A673 (cell line): ENCODE results near the gene BTBD6. TPM values are rescaled to one million over a fixed set of nuclear protein-coding genes. Genes with fewer than 3 reads are reported as not detected.

Experiments used
- BruUV-seq: library from RNA; stranded (reverse); fragments of 400-500 nt; replicated peaks from 2 replicates; lab custom pipeline; 2021; lab: Mats Ljungman, UMichigan
- CTCF ChIA-PET: fragments of 300-600 bp; sonication (Branson Sonifier 250); formaldehyde crosslinking; loops from one replicate; lab custom pipeline; 2022; ENCODE audit warnings: antibody characterized with exemption; lab: Charles Lee
- POLR2A ChIA-PET: fragments of 300-600 bp; sonication (Branson Sonifier 250); formaldehyde crosslinking; loops from one replicate; lab custom pipeline; 2022; ENCODE audit warnings: antibody characterized with exemption; ENCODE audit not compliant: low non-redundant PET; lab: Charles Lee
- DNase-seq: peaks from one replicate; pipeline ENCODE4 v3.0.0-alpha.2; 2015; ENCODE audit warnings: low spot score
- H3K27ac ChIP-seq: fragments of 200-600 bp; sonication (generic); 2 replicates; pipeline ENCODE4 v1.5.1; 2016; ENCODE audit warnings: mixed run types, low read depth, mild to moderate bottlenecking, mixed read lengths, antibody characterized with exemption, low read length; ENCODE audit not compliant: poor library complexity, severe bottlenecking
- H3K27me3 ChIP-seq: fragments of 200-600 bp; sonication (generic); replicated peaks from 2 replicates; pipeline ENCODE4 v1.6.1; 2017; ENCODE audit warnings: mixed run types, low read depth, mild to moderate bottlenecking, mixed read lengths, antibody characterized with exemption, low read length; ENCODE audit not compliant: insufficient read depth, poor library complexity
- H3K36me3 ChIP-seq: fragments of 200-600 bp; sonication (generic); 2 replicates; pipeline ENCODE4 v1.6.1; 2016; ENCODE audit warnings: mixed run types, mild to moderate bottlenecking, mixed read lengths, antibody characterized with exemption, low read length; ENCODE audit not compliant: insufficient read depth, poor library complexity, severe bottlenecking
- H3K4me1 ChIP-seq: fragments of 200-600 bp; sonication (generic); 2 replicates; pipeline ENCODE4 v1.6.1; 2017; ENCODE audit warnings: mixed run types, mild to moderate bottlenecking, mixed read lengths, antibody characterized with exemption, low read length; ENCODE audit not compliant: insufficient read depth, poor library complexity, severe bottlenecking
- H3K4me3 ChIP-seq: fragments of 200-600 bp; sonication (generic); 2 replicates; pipeline ENCODE4 v1.5.1; 2016; ENCODE audit warnings: low read depth, mixed run types, mild to moderate bottlenecking, mixed read lengths, low read length; ENCODE audit not compliant: poor library complexity, severe bottlenecking
- H3K9me3 ChIP-seq: fragments of 200-600 bp; sonication (generic); 2 replicates; pipeline ENCODE4 v1.6.1; 2016; ENCODE audit warnings: mixed run types, low read depth, mild to moderate bottlenecking, mixed read lengths, antibody characterized with exemption, low read length; ENCODE audit not compliant: poor library complexity, severe bottlenecking
- EZH2 ChIP-seq: fragments of 200-600 bp; sonication (generic); IDR thresholded peaks from 2 replicates; pipeline ENCODE4 v1.6.1; 2017; ENCODE audit warnings: borderline replicate concordance, low read depth, mild to moderate bottlenecking, mixed read lengths, antibody characterized with exemption, low read length; ENCODE audit not compliant: poor library complexity, severe bottlenecking
- intact Hi-C: fragments of 100-400 bp; cut with micrococcal nuclease; formaldehyde crosslinking; loops from one replicate; pipeline ENCODE4 v1.10.0; 2022; ENCODE audit not compliant: unreplicated experiment
- total RNA-seq: library from RNA; stranded (reverse); gene quantifications from 2 replicates; pipeline ENCODE4 v1.2.3, GENCODE V29; 2021
- TF ChIP-seq, protein P1 (sequence below): fragments of 300-800, 200-600 bp; sonication (generic); conservative IDR thresholded peaks from 2 replicates; pipeline ENCODE4 v1.5.1; 2017; ENCODE audit warnings: low read depth, mild to moderate bottlenecking, antibody characterized with exemption, low read length, moderate library complexity, mixed read lengths

The BTBD6 gene
- total RNA-seq, 1 experiment from 2014 or later: 39.9 TPM

DNA sequence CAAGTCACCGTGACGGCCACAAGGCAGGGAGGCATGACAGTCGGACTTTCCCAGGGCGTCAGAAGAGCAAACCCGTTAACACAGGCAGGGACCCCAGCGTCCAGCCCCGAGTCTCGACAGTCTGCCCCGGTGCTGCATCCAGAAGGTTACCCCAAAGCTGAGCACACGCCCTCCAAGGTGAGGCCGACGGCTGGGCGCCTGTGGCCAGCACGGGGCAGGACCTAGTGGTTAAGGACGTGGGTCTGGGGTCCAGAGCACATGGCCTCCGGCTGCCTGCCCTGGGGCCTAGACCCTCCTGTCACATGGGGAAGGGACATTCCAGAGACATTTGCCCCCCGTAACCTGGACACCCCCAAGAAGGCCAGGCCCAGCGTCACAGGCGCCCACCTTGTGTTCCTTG is 29.7 kb upstream of the BTBD6 start:
- no peak overlapping the region for H3K4me3 ChIP-seq
- H3K27ac ChIP-seq: no peak overlapping the region
- peaks cover 16% of the 10 kb centered on the region for H3K36me3 ChIP-seq
- H3K27me3 ChIP-seq: no peaks in the 10 kb centered on the region
- POLR2A ChIA-PET: no interaction called here
- intact Hi-C loops: no loop called here
- CTCF ChIA-PET: no interaction called here
- no peak for TF ChIP-seq EZH2
- TF ChIP-seq, protein P1, sequence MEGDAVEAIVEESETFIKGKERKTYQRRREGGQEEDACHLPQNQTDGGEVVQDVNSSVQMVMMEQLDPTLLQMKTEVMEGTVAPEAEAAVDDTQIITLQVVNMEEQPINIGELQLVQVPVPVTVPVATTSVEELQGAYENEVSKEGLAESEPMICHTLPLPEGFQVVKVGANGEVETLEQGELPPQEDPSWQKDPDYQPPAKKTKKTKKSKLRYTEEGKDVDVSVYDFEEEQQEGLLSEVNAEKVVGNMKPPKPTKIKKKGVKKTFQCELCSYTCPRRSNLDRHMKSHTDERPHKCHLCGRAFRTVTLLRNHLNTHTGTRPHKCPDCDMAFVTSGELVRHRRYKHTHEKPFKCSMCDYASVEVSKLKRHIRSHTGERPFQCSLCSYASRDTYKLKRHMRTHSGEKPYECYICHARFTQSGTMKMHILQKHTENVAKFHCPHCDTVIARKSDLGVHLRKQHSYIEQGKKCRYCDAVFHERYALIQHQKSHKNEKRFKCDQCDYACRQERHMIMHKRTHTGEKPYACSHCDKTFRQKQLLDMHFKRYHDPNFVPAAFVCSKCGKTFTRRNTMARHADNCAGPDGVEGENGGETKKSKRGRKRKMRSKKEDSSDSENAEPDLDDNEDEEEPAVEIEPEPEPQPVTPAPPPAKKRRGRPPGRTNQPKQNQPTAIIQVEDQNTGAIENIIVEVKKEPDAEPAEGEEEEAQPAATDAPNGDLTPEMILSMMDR: no peak
- no peaks in the 10 kb centered on the region for H3K4me1 ChIP-seq
- DNase-seq: no peak
- no TSS peak for BruUV-seq
- no peaks in the 10 kb centered on the region for H3K9me3 ChIP-seq

DNA sequence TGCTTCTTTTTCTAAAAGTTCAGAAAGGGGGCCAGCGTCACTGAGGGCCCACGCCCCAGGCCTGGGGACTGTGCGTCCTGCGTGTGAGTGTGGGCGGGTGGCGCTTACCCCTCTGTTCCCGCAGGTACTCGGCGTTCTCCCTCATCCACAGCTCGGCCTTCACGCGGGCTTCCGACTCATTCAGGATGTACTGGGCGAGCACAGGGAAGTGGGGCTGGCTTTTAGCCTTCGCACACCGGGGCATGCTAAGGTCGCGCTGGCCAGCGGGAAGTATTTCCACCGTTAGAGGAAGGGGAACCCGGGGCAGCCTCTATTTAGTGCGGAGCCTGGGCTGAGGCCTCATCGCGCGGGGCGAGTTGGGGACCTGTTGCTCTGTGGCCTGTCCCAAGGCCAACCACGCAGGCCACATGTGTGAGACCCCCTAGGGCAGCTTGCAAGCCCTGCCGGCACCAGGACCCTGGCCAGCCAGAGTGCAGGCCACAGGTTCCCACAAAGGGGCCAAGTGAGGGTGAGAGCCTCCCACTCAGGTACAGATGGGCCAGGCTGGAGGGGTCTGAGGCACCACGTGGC is 29.2 kb upstream of the BTBD6 start:
- no peak for DNase-seq
- Histone ChIP-seq H3K9me3 (no peaks in the 10 kb centered on the region), H3K36me3 (peaks cover 16% of the 10 kb centered on the region), H3K27me3 (no peaks in the 10 kb centered on the region), H3K4me1 (no peaks in the 10 kb centered on the region), H3K4me3 (no peak overlapping the region), H3K27ac (no peak overlapping the region)
- ChIA-PET CTCF (no interaction called here), POLR2A (no interaction called here)
- no peak for TF ChIP-seq EZH2
- TF ChIP-seq, protein P1: no peak
- no TSS peak for BruUV-seq
- intact Hi-C loops: no loop called here

DNA sequence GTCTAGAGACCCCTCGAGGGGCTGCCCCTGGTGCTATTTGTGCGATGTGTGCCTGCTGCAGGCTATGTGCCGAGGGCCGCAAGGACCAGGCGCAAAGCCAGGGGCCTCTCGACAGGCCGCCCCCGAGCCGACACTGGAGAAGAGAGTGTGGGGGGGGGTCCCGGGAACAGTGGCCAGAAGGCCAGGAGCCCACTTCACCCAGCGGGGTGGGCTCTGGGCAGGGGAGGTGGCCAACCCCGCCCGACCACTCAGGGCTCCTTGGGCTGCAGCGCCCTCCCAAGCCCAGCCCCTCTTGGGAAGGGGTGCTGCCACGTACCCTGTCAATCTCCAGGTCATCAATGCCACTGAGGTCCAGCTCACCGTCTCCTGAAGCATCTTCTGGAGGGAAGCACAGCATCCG is 28.6 kb upstream of the BTBD6 start:
- no peaks in the 10 kb centered on the region for H3K27me3 ChIP-seq
- CTCF ChIA-PET: no interaction called here
- H3K27ac ChIP-seq: no peak overlapping the region
- intact Hi-C loops: no loop called here
- TF ChIP-seq, protein P1: no peak
- POLR2A ChIA-PET: no interaction called here
- no peaks in the 10 kb centered on the region for H3K4me1 ChIP-seq
- no TSS peak for BruUV-seq
- no peak for DNase-seq
- H3K4me3 ChIP-seq: no peak overlapping the region
- H3K9me3 ChIP-seq: no peaks in the 10 kb centered on the region
- H3K36me3 ChIP-seq: peaks cover 16% of the 10 kb centered on the region
